Stimulated activated CD4-positive, alpha-beta T cell treated with anti-CD3 and anti-CD28 coated beads, Interleukin-15, amount 100 ng/mL, for 1 hour (primary cell): ENCODE data around the gene SLC29A4.
"Not testable (repeated sequence)": the region's sequence is repeated elsewhere in the genome, so short reads cannot be mapped to it uniquely, and the experiment has no call there.

Experiments
- DNase-seq, 2 donors: peaks; one replicate each; pipeline ENCODE4 v3.0.0-alpha.2; 2020; ENCODE audit warnings: low read depth in 1 of 2, low spot score in 1 of 2

SLC29A4 gene

GRCh38 chr7:5320802-5321396, 38.2 kb downstream of the SLC29A4 start:
- no peak for DNase-seq

GRCh38 chr7:5322621-5323410, 40.1 kb downstream of the SLC29A4 start:
- no peak for DNase-seq

GRCh38 chr7:5323800-5324781, 41.3 kb downstream of the SLC29A4 start:
- not testable (repeated sequence) for DNase-seq

- DNase-seq: no peak
Measured at GRCh38 chr7:5324961-5325360, 42.2 kb downstream of the SLC29A4 start.

- DNase-seq: no peak
Measured at GRCh38 chr7:5330288-5330687, 47.5 kb downstream of the SLC29A4 start.

- no peak for DNase-seq
Measured at GRCh38 chr7:5332579-5332978, 49.8 kb downstream of the SLC29A4 start.

- DNase-seq: no peak
Measured at GRCh38 chr7:5333121-5334045, 50.6 kb downstream of the SLC29A4 start.

GRCh38 chr7:5334671-5335070, 51.9 kb downstream of the SLC29A4 start:
- no peak for DNase-seq

GRCh38 chr7:5337047-5337446, 54.3 kb downstream of the SLC29A4 start:
- DNase-seq: no peak

GRCh38 chr7:5339955-5340354, 57.2 kb downstream of the SLC29A4 start:
- no peak for DNase-seq

GRCh38 chr7:5342631-5343030, 59.9 kb downstream of the SLC29A4 start:
- no peak for DNase-seq

- DNase-seq: no peak
Measured at GRCh38 chr7:5343884-5344283, 61.1 kb downstream of the SLC29A4 start.

- DNase-seq: no peak
Measured at GRCh38 chr7:5344342-5344741, 61.6 kb downstream of the SLC29A4 start.

GRCh38 chr7:5345171-5345570, 62.4 kb downstream of the SLC29A4 start:
- DNase-seq: no peak

GRCh38 chr7:5345671-5346070, 62.9 kb downstream of the SLC29A4 start:
- no peak for DNase-seq

- no peak for DNase-seq
Measured at GRCh38 chr7:5348134-5349004, 65.6 kb downstream of the SLC29A4 start.

- DNase-seq: no peak
Measured at GRCh38 chr7:5349005-5349380, 66.2 kb downstream of the SLC29A4 start.

- no peak for DNase-seq
Measured at GRCh38 chr7:5349437-5350173, 66.9 kb downstream of the SLC29A4 start.

- DNase-seq: no peak
Measured at GRCh38 chr7:5350174-5350463, 67.4 kb downstream of the SLC29A4 start.
